Right atrium auricular region (tissue), 2 donors: ENCODE data around the gene RPAP2. TPM values are rescaled to one million over a fixed set of nuclear protein-coding genes. Genes with fewer than 3 reads are reported as not detected.
"Not testable (repeated sequence)": the region's sequence is repeated elsewhere in the genome, so short reads cannot be mapped to it uniquely, and the experiment has no call there.

Experiments used
- DNase-seq: peaks from one replicate; pipeline ENCODE4 v3.0.0-alpha.2; 2019; ENCODE audit warnings: low spot score
- H3K27ac ChIP-seq, 2 donors: fragments of 200-600 bp; sonication (generic); 1 replicate in 1 of 2; 2 replicates in 1 of 2; pipeline ENCODE4 v1.5.1; 2016 to 2019
- H3K27me3 ChIP-seq, 2 donors: fragments of 200-600 bp; sonication (generic); one replicate each; pipeline versions ENCODE4 v1.5.1 to v1.6.0; 2017 to 2019
- H3K36me3 ChIP-seq: fragments of 200-600 bp; sonication (generic); one replicate; pipeline ENCODE4 v1.5.1; 2016
- H3K4me1 ChIP-seq, 2 donors: fragments of 200-600 bp; sonication (generic); one replicate each; pipeline versions ENCODE4 v1.5.1 to v1.6.0; 2017 to 2019
- H3K4me3 ChIP-seq, 2 donors: fragments of 200-600 bp; sonication (generic); 1 replicate in 1 of 2; 2 replicates in 1 of 2; pipeline ENCODE4 v1.5.1; 2017 to 2019; ENCODE audit warnings: mild to moderate bottlenecking in 1 of 2, moderate library complexity in 1 of 2
- H3K9me3 ChIP-seq, 2 donors: fragments of 200-600 bp; sonication (generic); one replicate each; pipeline ENCODE4 v1.5.1; 2019
- CTCF ChIP-seq, 2 donors: fragments of 200-600 bp; sonication (generic); IDR thresholded peaks; one replicate each; pipeline ENCODE4 v1.5.1; 2019; ENCODE audit warnings: antibody characterized with exemption in 2 of 2
- total RNA-seq, 2 donors: library from RNA; depleted of rRNA; stranded (reverse); fragments of >200 nt; gene quantifications; one replicate each; pipeline ENCODE4 v1.1.0, GENCODE V29; 2016

The RPAP2 gene
- total RNA-seq, 2 donors from 2014 or later = 6.3 to 13.8 TPM

DNA sequence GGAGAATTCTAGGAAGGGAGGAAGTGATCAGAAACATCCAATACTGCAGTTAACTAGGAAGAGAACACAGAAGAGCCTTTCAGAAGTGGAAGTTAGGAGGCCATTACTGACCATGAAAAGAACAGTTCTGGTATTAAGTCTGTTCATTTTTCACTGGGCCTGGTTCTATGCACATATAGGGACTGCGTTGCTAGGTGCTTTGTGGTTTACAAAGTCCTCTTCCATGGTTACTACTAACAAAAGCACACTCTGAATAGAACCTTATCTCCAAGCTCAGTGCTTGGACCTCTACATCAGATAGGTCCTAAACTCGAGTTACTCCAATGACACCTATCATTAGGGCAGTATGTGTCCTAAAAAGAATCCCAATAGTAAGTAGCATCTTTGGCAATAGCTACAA, 75.4 kb downstream of the RPAP2 start:
- H3K36me3 ChIP-seq = no peaks in the 10 kb centered on the region
- H3K27me3 ChIP-seq = no peaks in the 10 kb centered on the region
- H3K4me1 ChIP-seq = no peaks in the 10 kb centered on the region
- TF ChIP-seq CTCF (IDR thresholded peaks at IDR 0.05) = no peak
- H3K4me3 ChIP-seq = no peak overlapping the region
- DNase-seq = no peak
- no peaks in the 10 kb centered on the region for H3K9me3 ChIP-seq
- H3K27ac ChIP-seq = no peak overlapping the region

GRCh38 chr1:92376345-92376744, 77.5 kb downstream of the RPAP2 start:
- Histone ChIP-seq H3K27ac (no peak overlapping the region), H3K9me3 (no peaks in the 10 kb centered on the region), H3K36me3 (peaks cover 11% of the 10 kb centered on the region), H3K4me3 (no peak overlapping the region), H3K4me1 (no peaks in the 10 kb centered on the region), H3K27me3 (no peaks in the 10 kb centered on the region)
- DNase-seq = no peak
- no peak for TF ChIP-seq CTCF (IDR thresholded peaks at IDR 0.05)

DNA sequence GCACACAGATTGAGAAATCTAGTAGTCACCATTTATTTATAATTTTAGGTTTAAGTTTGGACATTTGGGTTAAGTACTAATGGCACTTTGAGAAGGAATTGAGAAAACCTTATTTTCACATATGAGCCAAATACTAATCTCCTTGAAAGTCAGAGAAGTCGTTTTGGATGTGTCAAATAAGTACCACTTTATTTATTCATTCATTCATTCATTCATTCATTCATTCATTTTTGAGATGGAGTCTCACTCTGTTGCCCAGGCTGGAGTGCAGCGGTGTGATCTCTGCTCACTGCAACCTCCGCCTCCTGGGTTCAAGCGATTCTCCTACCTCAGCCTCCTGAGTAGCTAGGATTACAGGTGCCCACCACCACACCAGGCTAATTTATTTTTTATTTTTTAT, 79.1 kb downstream of the RPAP2 start:
- not testable (repeated sequence) for DNase-seq, H3K4me3 ChIP-seq, H3K4me1 ChIP-seq, H3K27me3 ChIP-seq, H3K9me3 ChIP-seq, H3K27ac ChIP-seq
- H3K36me3 ChIP-seq = peaks cover 14% of the 10 kb centered on the region

- Histone ChIP-seq H3K4me3 (no peak overlapping the region), H3K4me1 (no peaks in the 10 kb centered on the region), H3K27me3 (no peaks in the 10 kb centered on the region), H3K27ac (no peak overlapping the region), H3K9me3 (peaks cover 0 to 4% of the 10 kb centered on the region in 2 donors), H3K36me3 (peaks cover 18% of the 10 kb centered on the region)
- DNase-seq = no peak
- no peak for TF ChIP-seq CTCF (IDR thresholded peaks at IDR 0.05)
Observed at GRCh38 chr1:92380867-92381266, 82.0 kb downstream of the RPAP2 start.

GRCh38 chr1:92393966-92394365, 95.1 kb downstream of the RPAP2 start:
- DNase-seq, H3K4me3 ChIP-seq, H3K36me3 ChIP-seq, H3K27ac ChIP-seq, H3K27me3 ChIP-seq, H3K4me1 ChIP-seq: not testable (repeated sequence)
- H3K9me3 ChIP-seq = peaks cover 0 to 31% of the 10 kb centered on the region in 2 donors

DNA sequence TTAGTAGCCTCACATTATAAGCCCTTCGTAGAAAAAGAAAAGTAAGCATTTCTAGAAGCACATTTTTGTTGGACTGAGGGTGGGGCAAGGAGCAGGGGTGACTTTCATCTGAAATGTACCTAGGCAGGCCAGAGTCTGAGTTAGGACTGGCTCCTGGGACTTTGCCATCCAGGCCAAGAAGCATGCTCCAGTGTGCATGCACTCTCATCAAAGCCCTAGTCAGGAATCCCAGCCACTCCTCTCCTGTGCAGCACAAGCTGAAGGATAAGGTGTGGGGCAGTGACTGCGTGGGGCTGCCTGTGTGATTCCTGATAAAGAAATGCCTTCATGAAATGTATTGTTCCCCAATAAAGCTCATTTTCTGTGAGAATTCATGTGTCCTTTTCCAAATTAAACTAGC, 99.7 kb downstream of the RPAP2 start:
- Histone ChIP-seq H3K27me3 (no peaks in the 10 kb centered on the region), H3K27ac (no peak overlapping the region), H3K36me3 (no peaks in the 10 kb centered on the region), H3K9me3 (peaks cover 0 to 28% of the 10 kb centered on the region in 2 donors), H3K4me3 (no peak overlapping the region), H3K4me1 (no peaks in the 10 kb centered on the region)
- no peak for DNase-seq
- TF ChIP-seq CTCF (IDR thresholded peaks at IDR 0.05) = no peak

DNA sequence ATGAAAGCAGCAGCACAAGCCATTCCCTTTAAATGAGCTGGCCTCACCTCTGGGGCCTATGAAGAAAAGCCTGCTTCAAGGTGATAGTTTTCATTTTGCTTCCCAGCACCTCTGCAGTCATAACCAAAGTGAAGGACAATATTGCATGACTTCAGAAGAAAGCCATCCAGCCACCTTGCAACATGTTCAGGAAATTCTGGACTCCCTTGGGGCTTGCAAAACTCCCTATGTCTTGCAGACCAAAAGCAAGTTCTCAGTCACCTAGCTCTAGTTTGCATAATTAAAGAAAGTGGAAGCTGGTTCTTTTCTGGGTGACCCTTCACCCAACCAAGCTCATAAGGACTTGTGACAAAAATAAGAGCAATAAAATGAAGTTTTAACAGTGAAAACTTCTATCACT, 100.2 kb downstream of the RPAP2 start:
- TF ChIP-seq CTCF (IDR thresholded peaks at IDR 0.05) = no peak
- no peak for DNase-seq
- H3K27me3 ChIP-seq = no peaks in the 10 kb centered on the region
- no peaks in the 10 kb centered on the region for H3K4me1 ChIP-seq
- H3K27ac ChIP-seq = no peak overlapping the region
- H3K9me3 ChIP-seq = peaks cover 0 to 26% of the 10 kb centered on the region in 2 donors
- H3K36me3 ChIP-seq = no peaks in the 10 kb centered on the region
- no peak overlapping the region for H3K4me3 ChIP-seq
